NCI-H2227 (cell line): ENCODE data around the gene SPATA6L.

ENCODE experiments used
- DNase-seq: peaks from one replicate; lab custom pipeline; 2025; ENCODE audit not compliant: unreplicated experiment; lab: John Stamatoyannopoulos, UW

Gene SPATA6L

DNA sequence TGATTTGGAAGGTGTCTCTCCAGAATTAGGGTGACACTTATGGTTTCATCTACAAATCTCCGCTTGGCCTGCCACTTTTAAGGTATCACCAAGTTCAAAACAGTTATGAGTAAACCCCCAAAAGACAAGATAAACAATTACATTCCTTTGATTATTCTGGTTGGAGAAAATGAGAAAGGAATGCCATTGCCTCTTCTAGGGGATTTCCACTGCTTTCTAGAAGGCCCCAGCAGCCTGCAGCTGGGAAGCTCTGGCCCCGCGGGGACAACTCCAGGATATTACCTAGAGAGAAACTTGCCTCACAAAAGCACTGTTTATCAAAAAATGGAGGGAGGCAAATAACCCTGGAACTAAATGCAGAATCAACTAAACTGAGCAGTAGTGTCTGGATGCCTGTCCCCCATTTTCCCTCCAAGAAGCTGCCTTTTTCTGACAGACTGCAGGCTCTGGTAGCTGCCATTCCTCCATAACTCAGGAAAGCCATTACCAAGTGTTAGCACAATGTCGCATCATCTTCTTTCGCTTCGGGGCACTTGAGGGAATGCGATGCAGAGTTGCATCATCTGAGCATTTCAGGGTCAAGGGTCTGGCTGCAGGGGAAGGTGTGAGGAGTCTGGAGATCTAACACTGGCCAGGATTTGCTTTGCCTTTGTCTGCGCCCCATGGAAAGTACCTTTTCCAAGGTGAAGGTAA, 75.7 kb downstream of the SPATA6L start:
- no peak for DNase-seq

GRCh38 chr9:4588721-4589120, 77.6 kb downstream of the SPATA6L start:
- DNase-seq, result no peak

- no peak for DNase-seq
Measured at GRCh38 chr9:4585135-4585534, 81.1 kb downstream of the SPATA6L start.

- no peak for DNase-seq
Measured at GRCh38 chr9:4584636-4585035, 81.6 kb downstream of the SPATA6L start.

DNA sequence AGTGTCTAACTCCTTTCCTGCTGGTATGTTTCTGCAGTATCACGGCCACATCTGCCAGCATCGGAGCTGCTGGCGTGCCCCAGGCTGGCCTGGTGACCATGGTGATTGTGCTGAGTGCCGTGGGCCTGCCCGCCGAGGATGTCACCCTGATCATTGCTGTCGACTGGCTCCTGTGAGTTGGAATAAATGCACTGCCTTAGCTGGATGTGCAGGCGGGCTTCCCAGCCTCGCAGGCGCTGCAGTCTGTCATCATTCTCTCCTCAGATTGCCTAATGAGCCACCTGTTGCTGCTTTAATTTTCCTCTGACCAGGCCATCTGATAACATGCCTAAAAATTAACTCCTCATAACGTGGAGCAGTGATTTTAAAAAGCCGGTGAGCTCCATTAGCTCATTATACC, 83.3 kb downstream of the SPATA6L start:
- peak; percentile 19 for DNase-seq

GRCh38 chr9:4581861-4582565, 84.3 kb downstream of the SPATA6L start:
- no peak for DNase-seq

DNA sequence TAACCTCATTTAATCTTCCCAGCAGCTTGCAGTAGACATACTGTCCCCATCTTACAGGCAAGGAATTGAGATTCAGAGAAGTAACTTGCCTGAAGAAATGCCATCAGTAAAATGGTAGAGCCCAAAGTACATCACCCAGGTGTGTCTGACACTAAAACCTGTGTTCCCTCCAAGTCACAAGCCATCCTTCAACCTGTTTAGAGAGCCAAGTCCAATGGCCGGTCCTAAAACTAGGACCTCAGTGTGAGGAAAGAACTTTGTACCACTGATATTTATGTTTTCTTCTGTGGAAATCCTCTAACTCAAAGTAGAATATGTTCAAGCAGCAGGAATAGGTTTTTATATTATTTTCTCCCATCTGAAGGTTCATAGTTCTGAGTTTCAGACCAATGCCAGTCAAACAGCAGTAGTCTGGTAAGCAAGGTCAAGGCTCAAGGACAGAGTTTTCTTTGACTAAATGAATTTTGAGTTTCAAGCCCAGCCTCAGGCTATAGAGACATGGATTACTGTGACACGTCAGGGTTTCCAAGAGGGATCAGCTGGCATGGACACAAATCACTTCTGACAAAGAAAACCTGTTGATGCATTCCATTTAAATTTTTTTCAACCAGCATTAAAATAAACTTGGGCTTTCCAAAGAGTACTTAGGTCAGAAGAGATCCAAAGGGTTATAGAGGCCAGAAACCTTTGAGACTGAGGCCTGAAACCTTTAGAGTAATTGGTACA, 85.1 kb downstream of the SPATA6L start:
- DNase-seq, result no peak

DNA sequence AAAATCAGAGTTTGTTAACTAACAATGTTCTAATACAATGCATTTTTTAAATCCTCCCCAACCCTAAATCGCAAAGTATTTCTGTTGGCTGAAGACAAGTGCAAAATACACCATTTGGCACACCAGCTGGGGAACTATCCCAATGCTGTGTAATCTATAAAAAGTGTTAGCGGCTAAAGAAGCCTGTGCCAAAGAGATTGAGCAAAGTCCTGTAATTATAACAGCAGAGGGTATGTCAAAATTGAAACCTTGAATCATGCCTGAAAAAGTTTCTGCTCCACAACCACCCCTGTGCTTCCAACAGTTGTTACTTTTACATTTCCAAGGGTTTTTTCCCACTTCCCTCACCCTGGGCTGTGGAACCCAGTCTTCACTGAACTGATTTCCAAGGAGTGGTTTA, 87.3 kb downstream of the SPATA6L start:
- DNase-seq, result peak; percentile 3

GRCh38 chr9:4576448-4576847, 89.8 kb downstream of the SPATA6L start:
- no peak for DNase-seq

DNA sequence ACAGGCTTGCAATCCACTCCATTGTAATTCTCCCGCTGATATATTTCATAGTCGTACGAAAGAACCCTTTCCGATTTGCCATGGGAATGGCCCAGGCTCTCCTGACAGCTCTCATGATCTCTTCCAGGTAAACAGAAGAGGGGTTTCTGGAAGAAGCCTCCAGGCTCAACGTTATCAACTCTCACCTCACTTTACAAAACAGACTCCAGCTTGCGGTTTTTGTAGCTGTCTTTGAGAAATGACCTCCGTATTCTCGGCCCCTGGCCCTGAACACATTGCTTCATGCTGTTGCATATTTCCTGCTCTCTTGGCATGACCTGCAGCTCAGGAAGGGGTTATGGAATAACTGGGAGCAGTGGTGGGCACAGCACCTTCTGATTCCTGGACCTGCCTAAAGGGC, 90.3 kb downstream of the SPATA6L start:
- no peak for DNase-seq

GRCh38 chr9:4574657-4575243, 91.5 kb downstream of the SPATA6L start:
- DNase-seq, result no peak

DNA sequence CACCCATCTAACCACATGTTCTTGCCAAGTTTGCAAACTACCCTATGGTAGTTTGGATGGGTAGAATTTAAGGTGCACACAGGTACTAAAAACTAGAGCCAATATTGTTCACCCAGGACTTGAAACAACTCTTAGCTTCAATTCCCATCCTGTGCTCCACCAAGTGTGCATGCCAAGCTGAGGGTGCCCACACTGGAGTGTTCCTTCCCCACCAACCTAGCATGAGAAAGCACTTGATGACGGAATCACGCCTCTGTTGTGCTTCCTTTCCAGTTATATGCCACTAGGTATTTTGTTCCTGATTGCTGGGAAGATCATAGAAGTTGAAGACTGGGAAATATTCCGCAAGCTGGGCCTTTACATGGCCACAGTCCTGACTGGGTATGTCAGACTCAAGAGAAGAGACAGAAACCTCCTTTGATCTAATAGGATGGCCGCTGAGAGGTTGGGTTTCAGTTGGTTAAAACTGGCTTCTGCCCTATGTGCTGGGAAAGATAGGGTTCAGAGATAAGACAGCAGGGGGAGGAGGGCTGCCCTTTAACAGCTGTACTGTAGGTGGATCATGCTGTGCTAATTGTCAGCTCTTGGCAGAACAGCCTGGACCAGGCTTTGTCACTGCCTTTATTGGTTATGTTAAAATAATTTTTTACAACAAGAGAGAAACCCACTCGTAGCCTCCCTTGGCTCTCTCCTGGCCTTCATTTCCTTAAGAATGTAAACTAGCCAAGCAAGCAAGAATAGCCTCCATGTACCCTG, 92.5 kb downstream of the SPATA6L start:
- DNase-seq, result peak; percentile 73

- no peak for DNase-seq
Measured at GRCh38 chr9:4573176-4573575, 93.1 kb downstream of the SPATA6L start.

DNA sequence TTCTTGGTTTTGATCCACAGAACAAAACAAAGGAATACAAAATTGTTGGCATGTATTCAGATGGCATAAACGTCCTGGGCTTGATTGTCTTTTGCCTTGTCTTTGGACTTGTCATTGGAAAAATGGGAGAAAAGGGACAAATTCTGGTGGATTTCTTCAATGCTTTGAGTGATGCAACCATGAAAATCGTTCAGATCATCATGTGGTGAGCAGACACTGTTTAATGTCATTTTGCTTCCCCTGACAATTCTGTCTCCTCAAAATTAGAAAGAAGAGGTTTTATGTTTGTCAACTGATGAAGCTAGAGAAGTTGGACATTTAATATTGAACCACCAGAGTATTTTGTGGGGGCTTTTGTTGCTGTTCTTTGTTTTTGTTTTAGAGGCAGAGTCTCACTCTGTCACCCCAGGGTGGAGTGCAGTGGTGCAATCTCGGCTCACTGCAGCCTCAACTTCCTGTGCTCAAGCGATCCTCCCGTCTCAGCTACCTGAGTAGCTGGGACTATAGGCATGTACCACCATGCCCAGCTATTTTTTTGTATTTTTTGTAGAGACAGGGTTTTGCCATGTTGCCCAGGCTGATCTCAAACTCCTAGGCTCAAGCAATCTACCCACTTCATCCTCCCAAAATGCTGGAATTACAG, 94.0 kb downstream of the SPATA6L start:
- DNase-seq, result no peak

GRCh38 chr9:4569101-4569500, 97.2 kb downstream of the SPATA6L start:
- no peak for DNase-seq

DNA sequence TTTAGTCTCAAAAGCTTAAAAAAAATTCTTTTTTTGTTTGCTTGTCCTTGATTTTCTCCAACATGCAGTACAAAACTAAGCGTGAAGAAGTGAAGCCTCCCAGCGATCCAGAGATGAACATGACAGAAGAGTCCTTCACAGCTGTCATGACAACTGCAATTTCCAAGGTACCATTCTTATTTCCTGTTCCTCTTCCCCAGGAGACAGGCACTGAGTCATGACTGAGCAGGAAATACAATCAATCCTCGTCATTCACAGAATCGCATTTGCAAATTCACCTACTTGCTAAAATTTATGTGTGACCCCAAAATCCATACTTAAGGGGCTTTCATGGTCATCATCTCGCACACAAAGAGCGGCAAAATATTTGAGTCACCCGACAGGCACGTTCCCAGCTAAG, 98.7 kb downstream of the SPATA6L start:
- DNase-seq, result no peak

GRCh38 chr9:4566806-4567205, 99.5 kb downstream of the SPATA6L start:
- no peak for DNase-seq

GRCh38 chr9:4563105-4563504, 103.2 kb downstream of the SPATA6L start:
- no peak for DNase-seq

- DNase-seq, result no peak
Measured at GRCh38 chr9:4559261-4560182, 106.8 kb downstream of the SPATA6L start.
